ENCODE measurements around the gene GAS7. TPM values are rescaled to one million over a fixed set of nuclear protein-coding genes. Genes with fewer than 3 reads are reported as not detected.
A peak's percentile ranks its signal among the peaks of the same experiment; 100 is the strongest.

GAS7 gene
- total RNA-seq, 1 donor, result 8.6 TPM

DNA sequence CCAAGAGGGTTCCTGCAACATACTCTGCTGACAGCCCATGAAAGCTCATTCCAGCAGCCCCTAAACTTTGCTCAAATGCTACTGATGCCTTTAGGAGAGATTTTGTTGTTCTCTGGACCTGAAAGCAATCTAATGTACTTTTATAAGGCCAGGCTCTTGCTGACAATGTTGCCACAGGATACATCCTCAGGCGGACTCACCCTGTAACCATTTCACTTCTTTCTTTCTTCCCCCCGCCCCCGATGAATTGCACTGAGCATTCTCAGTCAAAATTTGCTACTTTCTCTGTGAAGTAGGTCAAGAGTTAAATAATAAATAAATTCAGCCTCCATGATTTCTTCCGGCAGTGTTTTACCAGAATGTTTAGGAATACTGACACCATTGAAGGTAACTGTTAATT lies 1.5 kb downstream of the GAS7 start:
- no peak for DNase-seq (ENCODE audit: low read depth)
- TF ChIP-seq, protein P1, sequence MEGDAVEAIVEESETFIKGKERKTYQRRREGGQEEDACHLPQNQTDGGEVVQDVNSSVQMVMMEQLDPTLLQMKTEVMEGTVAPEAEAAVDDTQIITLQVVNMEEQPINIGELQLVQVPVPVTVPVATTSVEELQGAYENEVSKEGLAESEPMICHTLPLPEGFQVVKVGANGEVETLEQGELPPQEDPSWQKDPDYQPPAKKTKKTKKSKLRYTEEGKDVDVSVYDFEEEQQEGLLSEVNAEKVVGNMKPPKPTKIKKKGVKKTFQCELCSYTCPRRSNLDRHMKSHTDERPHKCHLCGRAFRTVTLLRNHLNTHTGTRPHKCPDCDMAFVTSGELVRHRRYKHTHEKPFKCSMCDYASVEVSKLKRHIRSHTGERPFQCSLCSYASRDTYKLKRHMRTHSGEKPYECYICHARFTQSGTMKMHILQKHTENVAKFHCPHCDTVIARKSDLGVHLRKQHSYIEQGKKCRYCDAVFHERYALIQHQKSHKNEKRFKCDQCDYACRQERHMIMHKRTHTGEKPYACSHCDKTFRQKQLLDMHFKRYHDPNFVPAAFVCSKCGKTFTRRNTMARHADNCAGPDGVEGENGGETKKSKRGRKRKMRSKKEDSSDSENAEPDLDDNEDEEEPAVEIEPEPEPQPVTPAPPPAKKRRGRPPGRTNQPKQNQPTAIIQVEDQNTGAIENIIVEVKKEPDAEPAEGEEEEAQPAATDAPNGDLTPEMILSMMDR (IDR thresholded peaks at IDR 0.05; ENCODE audit: insufficient read depth, low read depth, low read length), result no peak
- H3K4me3 ChIP-seq (ENCODE audit: low read depth, low read length), result peak overlapping the region; percentile 71

DNA sequence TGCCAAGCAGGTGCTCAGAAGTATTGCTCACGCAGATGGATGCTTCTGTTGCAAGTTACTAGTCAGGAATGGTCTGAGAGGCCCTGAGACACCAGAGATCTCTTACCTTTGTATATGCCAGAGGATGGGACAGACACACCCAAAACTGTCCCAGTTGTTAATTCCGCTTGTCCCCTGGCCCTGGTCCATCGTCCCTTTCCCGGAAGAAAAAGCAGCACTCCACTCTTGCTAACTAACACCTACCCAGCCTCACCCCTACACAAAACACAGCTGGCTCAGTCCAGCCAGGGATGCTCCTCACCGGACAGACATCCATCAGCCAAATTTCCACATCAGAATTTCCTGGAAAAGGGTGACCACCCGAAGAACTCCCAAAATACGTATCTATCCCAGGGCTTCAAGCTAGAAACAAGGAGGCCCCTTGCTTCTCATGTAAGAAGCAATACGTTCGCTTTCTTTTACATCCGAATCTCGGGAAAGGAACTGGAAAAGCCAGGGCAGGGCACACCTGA lies 2.0 kb downstream of the GAS7 start:
- peak overlapping the region; percentile 71 for H3K4me3 ChIP-seq (ENCODE audit: low read depth, low read length)
- no peak for DNase-seq (ENCODE audit: low read depth)
- TF ChIP-seq, protein P1 (IDR thresholded peaks at IDR 0.05; ENCODE audit: insufficient read depth, low read depth, low read length), result no peak

DNA sequence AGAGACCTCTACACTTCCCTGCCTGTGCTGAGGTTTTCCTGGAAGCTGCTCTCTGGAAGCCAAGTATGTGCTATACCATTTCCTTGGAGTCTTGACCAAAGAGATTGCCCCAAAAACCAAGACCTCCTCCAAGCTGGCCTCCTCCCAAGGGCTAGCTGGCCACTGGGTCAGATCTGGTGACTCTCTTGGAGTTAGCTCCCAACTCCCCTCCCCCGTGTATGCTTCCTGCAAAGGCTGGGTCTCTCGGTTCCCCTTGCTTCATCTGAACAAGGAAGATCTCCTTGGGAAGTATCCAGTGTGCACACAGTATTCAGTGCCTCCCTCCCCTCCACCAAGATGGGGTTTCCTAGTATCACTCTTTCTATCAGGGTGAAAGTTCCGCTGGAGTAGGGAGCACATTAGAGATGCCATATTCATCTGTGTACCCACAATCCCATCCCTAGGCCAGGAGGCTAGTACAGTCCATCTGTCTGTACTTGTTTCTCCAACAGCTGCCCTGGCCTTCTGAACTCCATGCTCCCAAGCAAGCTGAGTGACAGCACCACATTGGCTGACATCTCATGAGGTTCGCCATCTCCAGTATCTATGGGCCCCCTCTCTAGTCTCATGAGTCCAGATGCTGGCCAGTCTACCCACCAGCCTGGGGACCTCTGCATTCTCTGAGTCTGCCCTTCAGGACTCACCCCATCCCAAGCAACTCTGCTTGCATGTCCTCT lies 3.2 kb downstream of the GAS7 start:
- TF ChIP-seq, protein P1 (IDR thresholded peaks at IDR 0.05; ENCODE audit: insufficient read depth, low read depth, low read length), result no peak
- no peak overlapping the region for H3K4me3 ChIP-seq (ENCODE audit: low read depth, low read length)
- DNase-seq (ENCODE audit: low read depth), result no peak

DNA sequence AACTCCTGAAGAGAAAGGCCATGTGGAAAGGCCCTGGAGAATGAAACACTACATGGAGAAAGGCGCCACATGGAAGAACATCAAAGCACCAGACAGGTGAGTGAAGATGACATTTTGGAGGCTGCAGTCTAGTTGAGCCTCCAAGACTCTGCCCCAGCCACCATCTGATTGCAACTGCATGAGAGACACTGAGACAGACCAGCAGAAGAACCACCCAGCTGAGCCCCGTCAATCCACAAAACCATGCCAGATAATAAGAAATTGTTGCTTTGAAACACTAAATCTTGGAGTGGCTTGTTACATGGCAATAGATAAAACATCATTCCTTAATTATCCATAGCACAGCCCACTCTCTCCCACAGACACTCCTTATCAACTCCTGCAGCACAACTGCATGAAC lies 4.8 kb downstream of the GAS7 start:
- H3K4me3 ChIP-seq (ENCODE audit: low read depth, low read length), result no peak overlapping the region
- TF ChIP-seq, protein P1 (IDR thresholded peaks at IDR 0.05; ENCODE audit: insufficient read depth, low read depth, low read length), result no peak
- no peak for DNase-seq (ENCODE audit: low read depth)

DNA sequence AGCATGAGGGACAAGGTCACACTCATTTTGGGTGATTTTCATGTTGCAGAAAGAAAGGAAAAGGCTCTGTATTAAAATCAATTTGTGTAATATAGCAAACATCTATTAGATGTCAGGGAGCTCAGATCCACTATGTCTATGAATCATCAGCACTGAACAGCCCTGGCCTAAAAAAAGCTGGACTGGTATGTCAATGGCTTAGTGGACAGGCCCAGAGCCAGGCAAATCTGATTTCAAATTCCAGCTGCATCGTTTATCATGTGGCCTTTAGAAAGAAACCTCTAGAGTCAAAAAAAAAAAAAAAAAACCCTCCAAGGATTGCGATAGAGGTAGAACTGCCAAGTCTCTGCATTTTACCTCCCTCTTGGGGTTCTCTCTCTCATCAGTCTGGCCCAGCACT lies 5.4 kb downstream of the GAS7 start:
- peak; percentile 73 for DNase-seq (ENCODE audit: low read depth)
- TF ChIP-seq, protein P1 (IDR thresholded peaks at IDR 0.05; ENCODE audit: insufficient read depth, low read depth, low read length), result no peak
- no peak overlapping the region for H3K4me3 ChIP-seq (ENCODE audit: low read depth, low read length)

DNA sequence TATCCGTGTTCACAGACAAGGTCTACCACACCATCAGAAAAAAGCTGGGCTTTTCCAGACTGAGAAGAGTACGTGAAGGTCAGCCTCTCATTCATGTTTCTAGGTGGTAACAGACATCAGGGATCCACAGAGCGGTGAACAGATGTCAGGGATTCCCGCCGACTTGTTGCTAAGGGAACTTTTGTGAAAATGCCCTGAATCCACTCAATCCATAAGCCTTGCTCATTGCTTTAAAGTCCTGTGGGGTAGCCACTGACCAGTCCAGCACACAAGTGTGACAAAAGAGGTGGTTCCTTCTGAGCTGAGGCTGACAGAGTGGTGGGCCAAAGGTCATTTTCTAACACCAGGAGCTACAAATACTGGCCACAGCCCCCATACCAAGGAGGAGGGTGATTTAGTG lies 5.9 kb downstream of the GAS7 start:
- DNase-seq (ENCODE audit: low read depth), result no peak
- H3K4me3 ChIP-seq (ENCODE audit: low read depth, low read length), result no peak overlapping the region
- TF ChIP-seq, protein P1 (IDR thresholded peaks at IDR 0.05; ENCODE audit: insufficient read depth, low read depth, low read length), result no peak

DNA sequence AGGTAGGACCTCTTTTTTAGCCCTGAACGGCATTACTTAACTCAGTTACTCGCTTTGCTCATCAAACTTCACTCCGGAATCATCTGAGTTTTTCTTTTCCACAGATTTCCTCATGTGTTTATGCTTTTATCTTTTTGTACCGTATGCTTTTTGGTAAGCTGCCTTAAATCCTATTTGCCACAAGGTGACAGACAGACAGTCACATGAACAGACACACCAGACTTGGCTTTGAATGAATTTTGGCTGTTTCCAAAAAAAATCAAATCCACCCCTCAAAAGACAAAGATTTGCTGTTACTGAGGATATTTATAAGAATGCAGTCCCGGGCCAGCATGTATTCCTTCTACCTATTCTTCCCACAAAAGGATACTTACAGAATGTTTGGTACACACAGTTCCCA lies 10.9 kb downstream of the GAS7 start:
- H3K4me3 ChIP-seq (ENCODE audit: low read depth, low read length), result no peak overlapping the region
- no peak for DNase-seq (ENCODE audit: low read depth)
- TF ChIP-seq, protein P1 (IDR thresholded peaks at IDR 0.05; ENCODE audit: insufficient read depth, low read depth, low read length), result no peak
